DOHH2 (cell line): ENCODE data around the gene CNMD.
"Not testable (repeated sequence)": the region's sequence is repeated elsewhere in the genome, so short reads cannot be mapped to it uniquely, and the experiment has no call there.

Source experiments
- H3F3A ChIP-seq: fragments of 200-600 bp; sonication (generic), shearing (Covaris generic); 2 replicates; pipeline ENCODE4 v1.6.0; 2016; ENCODE audit warnings: antibody characterized with exemption, mild to moderate bottlenecking; ENCODE audit not compliant: control insufficient read depth, insufficient read depth
- H3K27ac ChIP-seq: fragments of 200-600 bp; sonication (generic); 2 replicates; pipeline ENCODE4 v1.5.1; 2014; ENCODE audit warnings: low read depth, mild to moderate bottlenecking, low read length, moderate library complexity
- H3K27me3 ChIP-seq: fragments of 200-600 bp; sonication (generic); 2 replicates; pipeline ENCODE4 v1.6.1; 2014; ENCODE audit warnings: mild to moderate bottlenecking, low read length, mixed read lengths; ENCODE audit not compliant: control insufficient read depth
- H3K36me3 ChIP-seq: fragments of 200-600 bp; sonication (generic); 2 replicates; pipeline ENCODE4 v1.6.1; 2014; ENCODE audit warnings: mild to moderate bottlenecking, low read length, moderate library complexity, mixed read lengths; ENCODE audit not compliant: control insufficient read depth
- H3K4me1 ChIP-seq: fragments of 200-600 bp; sonication (generic); 2 replicates; pipeline ENCODE4 v1.6.1; 2014; ENCODE audit warnings: mild to moderate bottlenecking, low read length, mixed read lengths; ENCODE audit not compliant: control insufficient read depth
- H3K4me2 ChIP-seq: fragments of 200-600 bp; sonication (generic); 2 replicates; pipeline ENCODE4 v1.6.0; 2014; ENCODE audit warnings: mild to moderate bottlenecking, low read length, moderate library complexity
- H3K4me3 ChIP-seq: fragments of 200-600 bp; sonication (generic); 2 replicates; pipeline ENCODE4 v1.5.1; 2014; ENCODE audit warnings: mild to moderate bottlenecking, low read length, mixed read lengths
- H3K79me2 ChIP-seq: fragments of 200-600 bp; sonication (generic); 2 replicates; pipeline ENCODE4 v1.6.1; 2014; ENCODE audit warnings: mild to moderate bottlenecking, low read length, mixed read lengths; ENCODE audit not compliant: control insufficient read depth
- H3K9me2 ChIP-seq: fragments of 200-600 bp; sonication (generic); replicated peaks from 2 replicates; pipeline ENCODE4 v1.6.1; 2014; ENCODE audit warnings: mild to moderate bottlenecking, low read length, mixed read lengths; ENCODE audit not compliant: control insufficient read depth
- H3K9me3 ChIP-seq: fragments of 200-600 bp; sonication (generic); 2 replicates; pipeline ENCODE4 v1.6.1; 2014; ENCODE audit warnings: antibody characterized with exemption, low read length, mixed read lengths; ENCODE audit not compliant: control insufficient read depth, insufficient read depth
- H4K20me1 ChIP-seq: fragments of 200-600 bp; sonication (generic); 2 replicates; pipeline ENCODE4 v1.6.0; 2014; ENCODE audit warnings: low read depth, mild to moderate bottlenecking, antibody characterized with exemption, low read length, moderate library complexity; ENCODE audit not compliant: control insufficient read depth, insufficient read depth
- CTCF ChIP-seq: fragments of 200-600 bp; sonication (generic); IDR thresholded peaks from one replicate; pipeline ENCODE4 v1.5.1; 2014; ENCODE audit warnings: antibody characterized with exemption, mild to moderate bottlenecking, low read depth, low read length; ENCODE audit not compliant: poor library complexity, severe bottlenecking
- EZH2phosphoT487 ChIP-seq: fragments of 200-600 bp; sonication (generic); IDR thresholded peaks from 2 replicates; pipeline ENCODE4 v1.6.1; 2017; ENCODE audit warnings: borderline replicate concordance, mild to moderate bottlenecking, antibody characterized with exemption, low read length, moderate library complexity, mixed read lengths

The CNMD gene

GRCh38 chr13:52713894-52714293, 25.7 kb downstream of the CNMD start:
- H3K27me3 ChIP-seq = no peaks in the 10 kb centered on the region
- H3F3A ChIP-seq = no peaks in the 10 kb centered on the region
- H4K20me1 ChIP-seq = no peaks in the 10 kb centered on the region
- H3K9me2 ChIP-seq = no peaks in the 10 kb centered on the region
- no peak overlapping the region for H3K4me2 ChIP-seq
- no peak overlapping the region for H3K27ac ChIP-seq
- TF ChIP-seq CTCF (no peak), EZH2phosphoT487 (no peak)
- H3K4me1 ChIP-seq = no peaks in the 10 kb centered on the region
- no peaks in the 10 kb centered on the region for H3K79me2 ChIP-seq
- H3K36me3 ChIP-seq = no peaks in the 10 kb centered on the region
- H3K9me3 ChIP-seq = no peaks in the 10 kb centered on the region
- H3K4me3 ChIP-seq = no peak overlapping the region

GRCh38 chr13:52712385-52712784, 27.2 kb downstream of the CNMD start:
- Histone ChIP-seq H3K27me3 (no peaks in the 10 kb centered on the region), H3K4me2 (no peak overlapping the region), H3K27ac (no peak overlapping the region)

GRCh38 chr13:52711286-52711685, 28.3 kb downstream of the CNMD start:
- Histone ChIP-seq H3K27me3 (no peaks in the 10 kb centered on the region), H3K4me2 (no peak overlapping the region), H3K9me2 (no peaks in the 10 kb centered on the region), H3K79me2 (no peaks in the 10 kb centered on the region), H3F3A (no peaks in the 10 kb centered on the region), H3K4me3 (no peak overlapping the region), H4K20me1 (no peaks in the 10 kb centered on the region), H3K9me3 (no peaks in the 10 kb centered on the region), H3K27ac (no peak overlapping the region), H3K4me1 (no peaks in the 10 kb centered on the region), H3K36me3 (no peaks in the 10 kb centered on the region)
- TF ChIP-seq EZH2phosphoT487 = no peak
- no peak for TF ChIP-seq CTCF

More at GRCh38 chr13:52712385-52712784, 27.2 kb downstream of the CNMD start:
- H4K20me1 ChIP-seq = no peaks in the 10 kb centered on the region
- no peak for TF ChIP-seq EZH2phosphoT487
- H3K36me3 ChIP-seq = no peaks in the 10 kb centered on the region
- H3K4me3 ChIP-seq = no peak overlapping the region
- no peaks in the 10 kb centered on the region for H3K4me1 ChIP-seq
- no peaks in the 10 kb centered on the region for H3F3A ChIP-seq
- no peaks in the 10 kb centered on the region for H3K9me2 ChIP-seq
- H3K9me3 ChIP-seq = no peaks in the 10 kb centered on the region
- no peaks in the 10 kb centered on the region for H3K79me2 ChIP-seq

- H4K20me1 ChIP-seq, H3K4me3 ChIP-seq, H3K36me3 ChIP-seq, H3F3A ChIP-seq, H3K27me3 ChIP-seq, H3K9me2 ChIP-seq, H3K79me2 ChIP-seq, H3K4me1 ChIP-seq, H3K9me3 ChIP-seq, H3K4me2 ChIP-seq, H3K27ac ChIP-seq: not testable (repeated sequence)
Observed at GRCh38 chr13:52708266-52708665, 31.4 kb downstream of the CNMD start.
